Measurements from ENCODE around the gene TMEM82.
"Not testable (repeated sequence)": the region's sequence is repeated elsewhere in the genome, so short reads cannot be mapped to it uniquely, and the experiment has no call there.

DNA sequence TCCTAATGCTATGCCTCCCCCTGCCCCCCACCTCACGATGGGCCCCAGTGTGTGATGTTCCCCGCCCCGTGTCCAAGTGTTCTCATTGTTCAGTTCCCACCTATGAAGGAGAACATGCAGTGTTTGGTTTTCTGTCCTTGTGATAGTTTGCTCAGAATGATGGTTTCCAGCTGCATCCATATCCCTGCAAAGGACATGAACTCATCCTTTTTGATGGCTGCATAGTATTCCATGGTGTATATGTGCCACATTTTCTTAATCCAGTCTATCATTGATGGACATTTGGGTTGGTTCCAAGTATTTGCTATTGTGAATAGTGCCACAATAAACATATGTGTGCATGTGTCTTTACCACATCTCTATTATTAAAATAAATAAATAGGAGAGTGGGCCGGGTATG is 43.0 kb upstream of the TMEM82 start:
- TF ChIP-seq, protein P1, sequence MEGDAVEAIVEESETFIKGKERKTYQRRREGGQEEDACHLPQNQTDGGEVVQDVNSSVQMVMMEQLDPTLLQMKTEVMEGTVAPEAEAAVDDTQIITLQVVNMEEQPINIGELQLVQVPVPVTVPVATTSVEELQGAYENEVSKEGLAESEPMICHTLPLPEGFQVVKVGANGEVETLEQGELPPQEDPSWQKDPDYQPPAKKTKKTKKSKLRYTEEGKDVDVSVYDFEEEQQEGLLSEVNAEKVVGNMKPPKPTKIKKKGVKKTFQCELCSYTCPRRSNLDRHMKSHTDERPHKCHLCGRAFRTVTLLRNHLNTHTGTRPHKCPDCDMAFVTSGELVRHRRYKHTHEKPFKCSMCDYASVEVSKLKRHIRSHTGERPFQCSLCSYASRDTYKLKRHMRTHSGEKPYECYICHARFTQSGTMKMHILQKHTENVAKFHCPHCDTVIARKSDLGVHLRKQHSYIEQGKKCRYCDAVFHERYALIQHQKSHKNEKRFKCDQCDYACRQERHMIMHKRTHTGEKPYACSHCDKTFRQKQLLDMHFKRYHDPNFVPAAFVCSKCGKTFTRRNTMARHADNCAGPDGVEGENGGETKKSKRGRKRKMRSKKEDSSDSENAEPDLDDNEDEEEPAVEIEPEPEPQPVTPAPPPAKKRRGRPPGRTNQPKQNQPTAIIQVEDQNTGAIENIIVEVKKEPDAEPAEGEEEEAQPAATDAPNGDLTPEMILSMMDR (IDR thresholded peaks at IDR 0.05; ENCODE audit: poor library complexity) = not testable (repeated sequence)
- not testable (repeated sequence) for TF ChIP-seq EZH2 (IDR thresholded peaks at IDR 0.05; ENCODE audit: borderline replicate concordance)

Measured in hepatocyte (in vitro differentiated cells).